Measurements from ENCODE around the gene SEMA5A.

Gene SEMA5A

DNA sequence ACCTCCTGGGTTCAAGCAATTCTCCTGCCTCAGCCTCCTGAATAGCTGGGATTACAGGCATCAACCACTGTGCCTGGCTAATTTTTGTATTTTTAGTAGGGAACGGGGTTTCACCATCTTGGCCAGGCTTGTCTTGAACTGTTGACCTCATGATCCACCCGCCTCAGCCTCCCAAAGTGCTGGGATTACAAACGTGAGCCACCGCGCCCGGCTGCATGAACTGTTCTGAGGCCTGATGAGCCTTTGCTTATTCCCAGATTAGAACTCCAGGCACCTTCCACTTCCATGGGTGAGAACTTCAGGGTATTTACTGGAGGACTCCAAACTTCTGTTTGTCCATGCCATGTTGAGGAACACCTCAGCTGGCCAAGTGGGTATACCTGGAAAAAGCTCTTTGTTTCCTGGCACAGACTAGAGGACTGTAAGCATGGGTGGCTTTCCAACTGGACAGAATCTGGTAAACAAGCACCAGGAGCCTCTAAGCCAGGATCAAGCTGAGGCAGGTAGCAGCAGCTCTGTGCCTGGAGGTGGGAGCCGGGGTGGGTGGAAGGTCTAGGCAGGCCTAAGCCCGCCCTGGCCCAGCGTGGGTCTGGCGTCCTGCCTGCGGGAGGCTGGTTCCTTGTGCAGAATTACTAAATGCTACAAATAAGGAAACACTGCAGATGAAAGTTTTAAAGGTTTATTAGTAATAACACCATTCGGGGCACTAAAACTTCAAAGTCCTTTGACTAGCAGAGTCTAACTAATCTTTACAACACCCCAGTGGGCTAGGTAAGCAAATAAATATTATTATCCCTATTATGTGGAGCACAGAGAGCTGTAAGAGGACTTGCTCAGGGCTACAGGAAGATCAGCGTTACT lies 78.4 kb downstream of the SEMA5A start:
- H2BK5ac ChIP-seq (ENCODE audit: low read length): no peak overlapping the region
- no peak overlapping the region for H3K27ac ChIP-seq (ENCODE audit: low read depth, low read length)
- H4K5ac ChIP-seq (ENCODE audit: low read length): no peak overlapping the region
- H2BK120ac ChIP-seq (ENCODE audit: low read depth, low read length): no peak overlapping the region
- no peak overlapping the region for H2AK5ac ChIP-seq (ENCODE audit: low read length)
- H3K4me1 ChIP-seq (ENCODE audit: control insufficient read depth, low read depth, low read length): no peaks in the 10 kb centered on the region
- H3K4me2 ChIP-seq (ENCODE audit: low read length): no peak overlapping the region
- no peak for DNase-seq
- no peak overlapping the region for H2BK15ac ChIP-seq (replicated peaks; ENCODE audit: low read depth)
- no peak overlapping the region for H3K4ac ChIP-seq (ENCODE audit: low read depth, low read length)
- no peaks in the 10 kb centered on the region for H3K27me3 ChIP-seq (ENCODE audit: insufficient read depth, low read length, poor library complexity)
- H3K79me1 ChIP-seq (ENCODE audit: low read length): no peaks in the 10 kb centered on the region
- no peak overlapping the region for H3K56ac ChIP-seq (ENCODE audit: low read length)
- H3K18ac ChIP-seq (ENCODE audit: low read length): no peak overlapping the region
- no peaks in the 10 kb centered on the region for H3K79me2 ChIP-seq (ENCODE audit: control insufficient read depth, insufficient read depth, low read length)
- no peak overlapping the region for H3K4me3 ChIP-seq (ENCODE audit: low read length)
- no peak overlapping the region for H3K23ac ChIP-seq (ENCODE audit: low read length)
- H3K36me3 ChIP-seq (ENCODE audit: control insufficient read depth, insufficient read depth, low read length): no peaks in the 10 kb centered on the region
- H4K8ac ChIP-seq (ENCODE audit: low read depth, low read length): no peak overlapping the region
- no CpG with 5 or more reads among the region's 13 CpGs for WGBS (ENCODE audit: extremely low coverage, insufficient coverage, low lambda C conversion rate)
- no peak overlapping the region for H3K9ac ChIP-seq (ENCODE audit: low read length)

DNA sequence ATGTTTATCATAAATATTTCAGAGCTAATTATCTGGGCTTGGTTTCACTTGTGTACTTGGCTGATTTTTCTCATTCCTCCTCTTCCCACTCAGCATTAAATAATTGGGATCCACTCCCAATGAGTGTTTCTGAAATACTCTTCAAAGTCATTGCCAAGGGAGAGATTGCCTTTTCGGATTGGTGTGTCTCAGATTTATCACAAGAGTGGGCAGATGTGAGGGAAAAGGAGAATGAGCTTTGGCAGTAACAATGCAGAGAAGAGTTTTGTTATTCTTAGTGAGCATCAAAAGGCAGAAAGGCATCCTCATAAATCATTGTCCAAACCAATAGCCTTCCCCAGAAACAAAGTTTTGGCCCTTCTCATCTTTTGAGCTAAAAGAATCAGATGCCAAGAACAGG lies 79.2 kb downstream of the SEMA5A start:
- Histone ChIP-seq H2BK15ac (replicated peaks; ENCODE audit: low read depth) (no peak overlapping the region), H4K8ac (ENCODE audit: low read depth, low read length) (no peak overlapping the region), H2AK5ac (ENCODE audit: low read length) (no peak overlapping the region), H3K4ac (ENCODE audit: low read depth, low read length) (no peak overlapping the region), H3K4me3 (ENCODE audit: low read length) (no peak overlapping the region), H3K36me3 (ENCODE audit: control insufficient read depth, insufficient read depth, low read length) (no peaks in the 10 kb centered on the region), H3K4me1 (ENCODE audit: control insufficient read depth, low read depth, low read length) (no peaks in the 10 kb centered on the region), H3K23ac (ENCODE audit: low read length) (no peak overlapping the region), H3K27me3 (ENCODE audit: insufficient read depth, low read length, poor library complexity) (no peaks in the 10 kb centered on the region), H4K5ac (ENCODE audit: low read length) (no peak overlapping the region), H3K79me2 (ENCODE audit: control insufficient read depth, insufficient read depth, low read length) (no peaks in the 10 kb centered on the region), H3K56ac (ENCODE audit: low read length) (no peak overlapping the region), H3K4me2 (ENCODE audit: low read length) (no peak overlapping the region), H3K27ac (ENCODE audit: low read depth, low read length) (no peak overlapping the region), H2BK120ac (ENCODE audit: low read depth, low read length) (no peak overlapping the region), H2BK5ac (ENCODE audit: low read length) (no peak overlapping the region), H3K9ac (ENCODE audit: low read length) (no peak overlapping the region), H3K18ac (ENCODE audit: low read length) (no peak overlapping the region), H3K79me1 (ENCODE audit: low read length) (no peaks in the 10 kb centered on the region)
- no peak for DNase-seq
- WGBS (ENCODE audit: extremely low coverage, insufficient coverage, low lambda C conversion rate): no CpG with 5 or more reads among the region's 1 CpG

DNA sequence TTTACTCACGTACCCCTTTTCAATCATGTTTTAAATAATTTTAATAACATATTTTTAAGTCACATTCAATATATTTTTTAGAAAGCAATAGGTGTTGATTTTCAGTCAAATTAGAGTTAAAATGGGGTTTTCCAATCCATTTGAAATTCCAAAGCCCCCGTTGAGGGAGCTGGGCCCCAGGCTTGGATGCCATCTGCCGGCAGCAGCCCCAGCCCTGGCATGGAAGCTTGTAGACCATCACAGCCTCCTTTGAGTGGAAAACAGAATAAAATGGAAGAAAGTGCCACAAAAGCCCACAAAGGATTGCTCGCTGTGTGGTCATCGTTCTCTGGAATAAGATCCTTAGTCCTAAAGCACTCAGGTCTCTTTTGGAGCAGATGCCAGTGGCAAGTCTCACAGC lies 81.4 kb downstream of the SEMA5A start:
- no peaks in the 10 kb centered on the region for H3K36me3 ChIP-seq (ENCODE audit: control insufficient read depth, insufficient read depth, low read length)
- no peak overlapping the region for H2BK15ac ChIP-seq (replicated peaks; ENCODE audit: low read depth)
- no peak overlapping the region for H3K4me2 ChIP-seq (ENCODE audit: low read length)
- no peak overlapping the region for H3K23ac ChIP-seq (ENCODE audit: low read length)
- no peak overlapping the region for H2AK5ac ChIP-seq (ENCODE audit: low read length)
- H3K27ac ChIP-seq (ENCODE audit: low read depth, low read length): no peak overlapping the region
- H3K79me1 ChIP-seq (ENCODE audit: low read length): no peaks in the 10 kb centered on the region
- no peak overlapping the region for H3K9ac ChIP-seq (ENCODE audit: low read length)
- H3K56ac ChIP-seq (ENCODE audit: low read length): no peak overlapping the region
- H3K4ac ChIP-seq (ENCODE audit: low read depth, low read length): no peak overlapping the region
- H3K4me3 ChIP-seq (ENCODE audit: low read length): no peak overlapping the region
- H3K27me3 ChIP-seq (ENCODE audit: insufficient read depth, low read length, poor library complexity): no peaks in the 10 kb centered on the region
- no peaks in the 10 kb centered on the region for H3K4me1 ChIP-seq (ENCODE audit: control insufficient read depth, low read depth, low read length)
- H2BK5ac ChIP-seq (ENCODE audit: low read length): no peak overlapping the region
- H3K18ac ChIP-seq (ENCODE audit: low read length): no peak overlapping the region
- no peak overlapping the region for H2BK120ac ChIP-seq (ENCODE audit: low read depth, low read length)
- H4K5ac ChIP-seq (ENCODE audit: low read length): no peak overlapping the region
- no peak for DNase-seq
- no peak overlapping the region for H4K8ac ChIP-seq (ENCODE audit: low read depth, low read length)
- no peaks in the 10 kb centered on the region for H3K79me2 ChIP-seq (ENCODE audit: control insufficient read depth, insufficient read depth, low read length)
- no CpG with 5 or more reads among the region's 5 CpGs for WGBS (ENCODE audit: extremely low coverage, insufficient coverage, low lambda C conversion rate)

DNA sequence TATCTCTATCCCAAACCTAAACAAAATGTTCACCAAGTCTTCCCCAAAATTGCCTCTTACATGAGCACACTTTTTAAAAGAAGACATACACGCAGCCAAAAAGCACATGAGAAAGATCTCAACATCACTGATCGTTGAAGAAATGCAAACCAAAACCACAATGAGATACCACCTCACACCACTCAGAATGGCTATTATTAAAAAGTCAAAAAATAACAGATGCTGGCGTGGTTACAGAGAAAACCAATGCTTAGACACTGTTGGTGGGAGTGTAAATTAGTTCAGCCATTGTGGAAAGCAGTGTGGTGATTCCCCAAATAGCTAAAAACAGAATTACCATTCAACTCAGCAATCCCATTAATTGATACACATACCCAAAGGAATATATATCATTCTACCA lies 83.8 kb downstream of the SEMA5A start:
- Histone ChIP-seq H3K18ac (ENCODE audit: low read length) (no peak overlapping the region), H2BK120ac (ENCODE audit: low read depth, low read length) (no peak overlapping the region), H3K4me2 (ENCODE audit: low read length) (no peak overlapping the region), H2BK15ac (replicated peaks; ENCODE audit: low read depth) (no peak overlapping the region), H3K4me1 (ENCODE audit: control insufficient read depth, low read depth, low read length) (peaks cover under 1% of the 10 kb centered on the region), H4K8ac (ENCODE audit: low read depth, low read length) (no peak overlapping the region), H3K79me2 (ENCODE audit: control insufficient read depth, insufficient read depth, low read length) (no peaks in the 10 kb centered on the region), H3K23ac (ENCODE audit: low read length) (no peak overlapping the region), H3K4ac (ENCODE audit: low read depth, low read length) (no peak overlapping the region), H3K27me3 (ENCODE audit: insufficient read depth, low read length, poor library complexity) (no peaks in the 10 kb centered on the region), H3K36me3 (ENCODE audit: control insufficient read depth, insufficient read depth, low read length) (no peaks in the 10 kb centered on the region), H2BK5ac (ENCODE audit: low read length) (no peak overlapping the region), H3K27ac (ENCODE audit: low read depth, low read length) (no peak overlapping the region), H3K79me1 (ENCODE audit: low read length) (peaks cover 6% of the 10 kb centered on the region), H3K4me3 (ENCODE audit: low read length) (no peak overlapping the region), H3K56ac (ENCODE audit: low read length) (no peak overlapping the region), H3K9ac (ENCODE audit: low read length) (no peak overlapping the region), H2AK5ac (ENCODE audit: low read length) (no peak overlapping the region), H4K5ac (ENCODE audit: low read length) (no peak overlapping the region)
- WGBS (ENCODE audit: extremely low coverage, insufficient coverage, low lambda C conversion rate): no CpG with 5 or more reads among the region's 3 CpGs
- DNase-seq: no peak

DNA sequence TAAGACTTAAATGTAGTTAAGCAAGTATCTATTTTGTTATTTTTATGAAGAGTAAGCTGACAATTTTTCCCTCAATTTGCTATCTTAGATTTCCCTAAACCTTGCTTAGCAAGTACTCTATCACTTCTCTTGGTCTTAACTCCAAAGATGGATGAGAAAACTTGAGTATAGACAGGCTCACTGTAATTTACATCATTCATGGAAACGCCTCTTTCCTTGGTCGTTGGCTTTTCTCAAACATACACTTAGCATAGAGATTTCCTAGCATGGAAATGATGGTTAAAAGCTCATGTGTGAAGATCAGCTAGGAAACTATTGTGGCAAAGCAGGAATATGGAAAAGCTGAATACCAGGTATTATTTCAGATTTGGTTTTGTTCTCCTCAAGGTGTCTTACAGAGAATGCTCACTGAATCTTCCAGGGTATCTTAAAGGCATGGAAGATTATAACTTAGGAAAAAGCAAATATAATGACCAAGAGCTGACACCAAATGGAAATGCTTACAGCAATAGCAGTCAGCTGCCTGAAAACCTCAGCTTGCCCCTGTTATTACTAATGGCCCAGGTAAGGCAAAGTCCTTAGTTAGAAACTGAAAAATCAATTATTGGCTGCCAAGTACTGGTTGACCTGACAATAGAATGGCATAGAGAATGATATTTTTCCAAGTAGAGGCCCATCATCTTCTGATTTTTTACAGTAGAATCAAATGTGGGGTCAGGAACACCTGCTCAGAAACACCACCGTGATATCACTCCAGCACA lies 84.8 kb downstream of the SEMA5A start:
- Histone ChIP-seq H2BK5ac (ENCODE audit: low read length) (no peak overlapping the region), H4K5ac (ENCODE audit: low read length) (no peak overlapping the region), H2AK5ac (ENCODE audit: low read length) (no peak overlapping the region), H3K79me2 (ENCODE audit: control insufficient read depth, insufficient read depth, low read length) (no peaks in the 10 kb centered on the region), H2BK15ac (replicated peaks; ENCODE audit: low read depth) (no peak overlapping the region), H3K36me3 (ENCODE audit: control insufficient read depth, insufficient read depth, low read length) (no peaks in the 10 kb centered on the region), H3K18ac (ENCODE audit: low read length) (no peak overlapping the region), H3K23ac (ENCODE audit: low read length) (no peak overlapping the region), H3K27me3 (ENCODE audit: insufficient read depth, low read length, poor library complexity) (no peaks in the 10 kb centered on the region), H3K4me1 (ENCODE audit: control insufficient read depth, low read depth, low read length) (peaks cover 6% of the 10 kb centered on the region), H3K27ac (ENCODE audit: low read depth, low read length) (no peak overlapping the region), H3K4me2 (ENCODE audit: low read length) (no peak overlapping the region), H3K56ac (ENCODE audit: low read length) (no peak overlapping the region), H3K4ac (ENCODE audit: low read depth, low read length) (no peak overlapping the region), H2BK120ac (ENCODE audit: low read depth, low read length) (no peak overlapping the region), H3K79me1 (ENCODE audit: low read length) (peaks cover 6% of the 10 kb centered on the region), H3K4me3 (ENCODE audit: low read length) (no peak overlapping the region), H4K8ac (ENCODE audit: low read depth, low read length) (no peak overlapping the region), H3K9ac (ENCODE audit: low read length) (no peak overlapping the region)
- DNase-seq: no peak
- no CpG with 5 or more reads among the region's 3 CpGs for WGBS (ENCODE audit: extremely low coverage, insufficient coverage, low lambda C conversion rate)
